Measurements from ENCODE around the gene KLF6.
"Not testable (repeated sequence)": the region's sequence is repeated elsewhere in the genome, so short reads cannot be mapped to it uniquely, and the experiment has no call there.

The KLF6 gene

DNA sequence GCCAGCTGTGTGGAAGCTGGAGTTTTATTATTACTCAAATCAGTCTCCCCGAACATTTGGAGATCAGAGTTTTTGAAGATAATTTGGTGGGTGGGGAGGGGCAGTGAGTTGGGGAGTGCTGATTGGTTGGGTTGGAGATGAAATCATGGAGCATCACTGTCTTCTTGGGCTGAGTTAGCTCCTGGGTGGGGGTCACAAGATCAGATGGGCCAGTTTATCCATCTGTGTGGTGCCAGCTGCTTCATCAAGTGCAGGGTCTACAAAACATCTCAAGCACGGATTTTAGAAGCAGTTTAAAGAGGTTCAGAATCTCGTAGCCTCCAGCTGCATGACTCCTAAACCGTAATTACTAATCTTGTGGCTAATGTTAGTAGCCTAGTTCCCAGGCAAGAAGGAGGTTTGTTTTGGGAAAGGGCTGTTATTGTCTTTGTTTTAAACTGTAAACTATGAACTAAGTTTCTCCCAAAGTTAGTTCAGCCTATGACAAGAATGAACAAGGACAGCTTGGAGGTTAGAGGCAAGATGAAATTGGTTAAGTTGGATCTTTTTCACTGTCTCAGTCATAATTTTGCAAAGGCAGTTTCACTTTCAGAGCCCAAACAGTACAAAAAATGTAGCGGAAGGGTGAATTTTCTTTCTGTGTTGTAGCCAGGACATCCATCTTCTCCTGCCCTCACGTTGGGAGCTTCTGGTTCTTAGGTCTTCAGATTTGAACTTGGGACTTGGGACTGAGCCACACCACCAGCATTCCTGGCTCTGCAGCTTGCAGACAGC lies 43.1 kb downstream of the KLF6 start:
- Histone ChIP-seq H3K27ac (peak overlapping the region; percentile 34 to 71), H3K4me3 (peak overlapping the region; percentile 48)
- no peak for DNase-seq (ENCODE audit: low spot score)
- TF ChIP-seq, protein P1, sequence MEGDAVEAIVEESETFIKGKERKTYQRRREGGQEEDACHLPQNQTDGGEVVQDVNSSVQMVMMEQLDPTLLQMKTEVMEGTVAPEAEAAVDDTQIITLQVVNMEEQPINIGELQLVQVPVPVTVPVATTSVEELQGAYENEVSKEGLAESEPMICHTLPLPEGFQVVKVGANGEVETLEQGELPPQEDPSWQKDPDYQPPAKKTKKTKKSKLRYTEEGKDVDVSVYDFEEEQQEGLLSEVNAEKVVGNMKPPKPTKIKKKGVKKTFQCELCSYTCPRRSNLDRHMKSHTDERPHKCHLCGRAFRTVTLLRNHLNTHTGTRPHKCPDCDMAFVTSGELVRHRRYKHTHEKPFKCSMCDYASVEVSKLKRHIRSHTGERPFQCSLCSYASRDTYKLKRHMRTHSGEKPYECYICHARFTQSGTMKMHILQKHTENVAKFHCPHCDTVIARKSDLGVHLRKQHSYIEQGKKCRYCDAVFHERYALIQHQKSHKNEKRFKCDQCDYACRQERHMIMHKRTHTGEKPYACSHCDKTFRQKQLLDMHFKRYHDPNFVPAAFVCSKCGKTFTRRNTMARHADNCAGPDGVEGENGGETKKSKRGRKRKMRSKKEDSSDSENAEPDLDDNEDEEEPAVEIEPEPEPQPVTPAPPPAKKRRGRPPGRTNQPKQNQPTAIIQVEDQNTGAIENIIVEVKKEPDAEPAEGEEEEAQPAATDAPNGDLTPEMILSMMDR (IDR thresholded peaks at IDR 0.05) = no peak

DNA sequence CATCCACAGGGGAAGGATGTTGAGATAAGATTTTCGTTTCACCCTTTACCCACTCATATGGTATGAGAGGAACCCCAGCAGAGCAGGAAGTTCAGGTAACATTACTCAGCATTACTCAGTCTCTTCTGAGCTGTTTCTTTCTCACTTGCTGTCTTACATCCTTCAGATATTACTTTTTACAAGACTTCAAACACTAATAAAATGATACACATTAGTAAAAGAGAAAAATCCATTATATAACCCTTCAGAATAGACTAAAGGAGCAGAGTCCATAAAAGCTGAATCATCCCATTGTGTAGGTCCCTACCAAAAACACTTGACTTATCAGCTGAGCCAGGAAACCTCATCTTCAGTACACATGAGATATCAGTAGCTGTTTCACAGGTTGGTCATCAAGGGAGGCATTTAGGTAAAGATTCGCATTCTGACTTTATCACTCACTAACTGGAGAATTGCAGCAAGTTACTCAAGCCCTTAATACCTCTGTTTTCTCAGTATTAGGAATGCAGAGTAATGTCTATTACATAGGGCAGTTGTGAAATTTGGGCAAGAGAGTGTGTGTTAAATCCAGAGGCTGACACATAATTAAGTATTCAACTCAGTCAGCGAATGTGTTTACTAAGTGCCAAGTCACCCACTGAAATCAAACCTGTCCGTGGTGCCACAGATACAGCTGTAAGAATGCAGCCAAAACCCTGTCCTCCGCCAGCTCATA lies 44.7 kb downstream of the KLF6 start:
- TF ChIP-seq, protein P1 (IDR thresholded peaks at IDR 0.05) = no peak
- DNase-seq (ENCODE audit: low spot score) = no peak
- no peak overlapping the region for H3K4me3 ChIP-seq
- H3K27ac ChIP-seq = no peak overlapping the region

- TF ChIP-seq, protein P1 (IDR thresholded peaks at IDR 0.05) = no peak
- Histone ChIP-seq H3K27ac (no peak overlapping the region), H3K4me3 (no peak overlapping the region)
- DNase-seq (ENCODE audit: low spot score) = no peak
These were observed 46.1 kb downstream of the KLF6 start for GRCh38 chr10:3738855-3739350.

GRCh38 chr10:3737864-3738263 lies 47.1 kb downstream of the KLF6 start:
- no peak overlapping the region for H3K27ac ChIP-seq
- DNase-seq (ENCODE audit: low spot score) = no peak
- TF ChIP-seq, protein P1 (IDR thresholded peaks at IDR 0.05) = no peak
- H3K4me3 ChIP-seq = no peak overlapping the region

DNA sequence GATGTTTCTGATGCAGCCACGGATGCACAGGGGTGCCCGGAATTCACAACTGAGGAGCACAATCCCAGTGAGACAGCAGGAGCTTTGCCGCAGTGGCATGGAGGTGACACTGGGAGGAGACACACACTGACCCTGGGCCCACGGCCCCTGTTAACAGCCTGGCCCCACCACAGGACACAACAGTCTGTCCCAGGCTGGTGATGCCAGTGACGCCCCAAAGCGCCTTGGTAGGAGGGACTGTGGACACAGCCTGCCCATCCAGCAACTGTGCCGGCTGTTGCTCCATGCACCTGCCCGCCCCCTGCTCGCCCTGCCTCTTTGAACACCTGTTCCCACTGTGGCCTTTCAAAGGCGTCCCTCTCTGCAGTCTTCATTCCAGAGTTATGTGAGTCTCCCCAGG lies 49.8 kb downstream of the KLF6 start:
- TF ChIP-seq, protein P1 (IDR thresholded peaks at IDR 0.05) = no peak
- Histone ChIP-seq H3K27ac (no peak overlapping the region), H3K4me3 (no peak overlapping the region)
- no peak for DNase-seq (ENCODE audit: low spot score)

DNA sequence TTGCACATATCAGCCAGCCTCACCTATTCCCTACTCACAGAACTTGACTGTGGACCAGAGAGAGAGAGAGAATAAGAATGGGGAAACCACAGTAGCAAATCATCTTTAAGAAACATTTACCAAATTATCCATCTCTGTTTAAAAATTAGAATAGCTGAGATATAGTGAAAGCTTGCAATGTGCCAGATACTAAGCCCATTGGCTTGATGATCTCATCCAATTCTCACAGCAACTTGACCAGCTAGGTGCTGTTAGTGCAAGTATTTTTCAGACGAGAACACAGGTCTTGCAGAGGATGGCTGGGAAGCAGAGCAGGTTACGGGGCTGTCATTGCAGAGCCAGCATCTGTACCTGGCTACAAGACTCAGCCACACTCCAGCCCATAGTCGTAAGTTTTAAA lies 50.9 kb downstream of the KLF6 start:
- TF ChIP-seq, protein P1 (IDR thresholded peaks at IDR 0.05) = no peak
- Histone ChIP-seq H3K27ac (no peak overlapping the region), H3K4me3 (no peak overlapping the region)
- no peak for DNase-seq (ENCODE audit: low spot score)

GRCh38 chr10:3732183-3732582 lies 52.8 kb downstream of the KLF6 start:
- not testable (repeated sequence) for H3K4me3 ChIP-seq; DNase-seq (ENCODE audit: low spot score); H3K27ac ChIP-seq
